Middle frontal gyrus (tissue), 1 donor: ENCODE data around the gene IL1R1.
"Not testable (repeated sequence)": the region's sequence is repeated elsewhere in the genome, so short reads cannot be mapped to it uniquely, and the experiment has no call there.

ENCODE experiments used
- DNase-seq: peaks from one replicate; pipeline ENCODE4 v3.0.0-alpha.2; 2015; ENCODE audit warnings: low spot score; ENCODE audit errors: extremely low spot score

The IL1R1 gene

DNA sequence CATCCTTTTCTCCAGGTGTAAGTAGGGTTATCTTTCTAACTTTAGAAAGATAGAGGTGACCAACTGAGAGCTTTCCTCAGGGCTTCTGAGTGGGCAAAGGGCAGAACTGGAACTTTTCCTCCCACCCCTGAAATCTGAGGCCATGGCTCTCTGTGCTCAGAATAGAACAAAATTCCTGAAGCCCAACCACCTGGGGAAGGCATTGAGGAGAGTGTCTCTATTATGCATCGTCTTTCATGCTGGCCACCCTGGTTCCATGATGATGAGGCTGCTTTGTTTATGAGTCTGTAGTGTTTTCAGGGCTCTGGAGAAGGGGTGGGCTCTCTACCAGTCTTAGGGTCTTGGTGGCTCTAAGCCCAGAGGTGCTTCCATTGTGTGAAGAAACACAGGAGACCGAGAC is 30.7 kb upstream of the IL1R1 start:
- DNase-seq = no peak

DNA sequence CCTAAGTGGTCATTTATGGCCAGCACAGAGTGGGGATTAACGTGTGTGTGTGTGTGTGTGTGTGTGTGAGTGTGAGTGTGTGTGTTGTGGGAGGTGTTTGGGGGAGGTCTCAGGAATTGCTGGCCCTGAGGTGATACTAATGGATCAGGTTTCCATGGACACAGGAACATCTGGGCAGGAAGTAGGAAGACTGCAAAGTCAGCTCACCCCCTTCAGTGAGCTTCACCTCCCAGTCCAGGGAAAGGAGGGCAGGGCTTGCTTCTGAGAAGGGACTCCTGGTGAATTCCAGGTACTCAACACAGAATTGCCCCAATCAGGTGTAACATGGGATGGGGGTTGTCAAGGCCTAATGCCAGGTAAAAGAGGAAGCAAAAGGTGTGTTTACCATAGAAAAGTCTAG is 30.3 kb upstream of the IL1R1 start:
- no peak for DNase-seq

- no peak for DNase-seq
These were observed 29.6 kb upstream of the IL1R1 start for GRCh38 chr2:102112692-102113665.

DNA sequence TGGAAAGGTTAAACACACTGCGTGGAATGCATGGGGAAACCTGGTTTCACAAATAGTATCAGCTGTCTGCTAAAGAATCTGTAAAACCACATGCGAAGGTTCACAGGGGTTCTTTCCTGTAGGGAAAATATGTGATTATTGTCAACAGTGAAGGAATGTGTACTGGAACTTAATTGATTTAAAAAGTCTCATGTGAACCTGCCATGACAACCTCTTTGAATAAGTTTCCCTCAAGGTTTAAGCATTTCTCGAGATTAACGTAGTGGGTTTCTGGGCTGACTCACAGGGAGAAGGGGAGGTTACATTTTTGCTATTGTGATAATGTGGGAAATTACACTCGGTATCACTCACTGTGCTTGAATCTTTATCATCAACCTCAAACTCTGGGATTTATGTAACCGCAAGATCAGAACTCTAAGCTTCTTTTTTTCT is 28.2 kb upstream of the IL1R1 start:
- no peak for DNase-seq

- DNase-seq = no peak
These were observed 27.6 kb upstream of the IL1R1 start for GRCh38 chr2:102114851-102115497.

DNA sequence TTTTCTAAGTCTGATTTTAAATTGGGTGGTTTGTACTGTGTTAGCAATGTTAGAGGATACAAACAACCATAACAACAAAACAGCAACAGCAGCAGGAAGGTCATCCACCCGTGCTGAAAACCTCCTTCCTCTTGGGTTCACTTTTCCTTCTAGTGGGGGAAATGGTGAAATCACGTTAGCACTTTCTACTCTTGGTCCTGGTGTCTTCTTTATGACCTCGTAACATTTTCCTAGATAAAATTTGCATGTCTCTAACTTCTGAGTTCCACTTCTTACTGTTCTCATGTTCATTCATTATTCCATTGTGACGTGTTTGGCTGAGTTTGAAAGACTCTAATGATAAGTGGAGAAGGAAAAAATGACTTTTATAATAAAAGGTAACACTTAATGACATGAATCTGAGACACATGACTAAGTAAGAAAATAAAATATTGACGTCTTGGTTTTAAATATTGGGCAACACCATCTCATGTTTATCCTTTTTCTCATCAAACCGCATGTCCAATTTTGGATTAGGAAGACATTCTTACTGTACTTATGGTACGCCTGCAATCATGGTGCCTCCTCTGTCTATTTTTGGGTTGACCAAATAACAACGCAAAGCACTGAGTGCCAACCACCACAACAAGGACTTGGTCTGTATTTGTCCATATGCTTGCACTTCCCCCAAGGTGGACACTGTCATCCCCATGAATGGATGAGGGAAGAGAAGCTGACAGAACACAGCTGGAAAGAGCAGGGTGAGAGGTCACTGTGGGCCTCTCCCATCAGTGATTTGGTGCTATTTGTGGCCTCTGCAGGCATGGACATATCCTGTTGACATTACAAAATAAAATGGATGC is 25.7 kb upstream of the IL1R1 start:
- no peak for DNase-seq

- DNase-seq = no peak
These were observed 25.1 kb upstream of the IL1R1 start for GRCh38 chr2:102117472-102117858.

DNA sequence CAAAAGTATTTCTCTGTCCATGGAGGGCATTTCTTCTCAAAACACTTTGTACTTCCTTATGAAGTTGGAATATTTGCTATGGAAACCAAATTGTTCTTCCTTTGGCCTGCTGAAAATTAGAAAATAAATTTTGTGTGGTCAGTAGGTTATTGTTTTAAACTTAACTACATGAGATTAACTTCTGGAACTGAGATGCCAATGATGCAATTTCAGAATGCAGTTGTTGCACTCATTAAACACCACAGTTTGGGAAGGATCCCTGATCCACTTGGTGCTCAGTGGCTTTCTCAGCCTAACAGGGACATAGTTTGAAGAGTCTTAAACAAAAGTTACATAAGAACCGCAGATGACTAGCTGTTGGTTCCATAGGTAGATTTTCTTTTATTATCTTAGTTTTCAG is 23.3 kb upstream of the IL1R1 start:
- DNase-seq = no peak

DNA sequence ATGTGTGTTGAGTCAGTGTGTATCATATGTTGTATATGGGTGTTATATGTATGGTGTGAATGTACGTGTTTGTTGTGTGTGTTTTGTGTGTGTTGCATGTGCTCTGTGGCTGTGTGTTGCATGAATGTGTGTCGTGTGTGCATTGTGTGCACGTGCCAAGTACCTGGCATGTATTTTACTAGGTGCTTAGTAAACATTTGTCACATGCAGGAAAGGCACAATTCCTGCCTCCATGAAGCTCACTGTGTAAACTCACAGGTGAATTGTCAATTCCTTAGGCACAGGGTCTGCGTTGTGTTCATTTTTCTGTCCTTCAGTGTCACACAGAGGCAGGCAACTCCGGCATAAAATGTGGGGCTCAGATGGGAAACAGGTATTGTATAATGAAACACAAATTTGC is 22.3 kb upstream of the IL1R1 start:
- DNase-seq = no peak

GRCh38 chr2:102120701-102121159 is 21.8 kb upstream of the IL1R1 start:
- DNase-seq = no peak

GRCh38 chr2:102122115-102122514 is 20.4 kb upstream of the IL1R1 start:
- DNase-seq = no peak

GRCh38 chr2:102122909-102123308 is 19.6 kb upstream of the IL1R1 start:
- no peak for DNase-seq

DNA sequence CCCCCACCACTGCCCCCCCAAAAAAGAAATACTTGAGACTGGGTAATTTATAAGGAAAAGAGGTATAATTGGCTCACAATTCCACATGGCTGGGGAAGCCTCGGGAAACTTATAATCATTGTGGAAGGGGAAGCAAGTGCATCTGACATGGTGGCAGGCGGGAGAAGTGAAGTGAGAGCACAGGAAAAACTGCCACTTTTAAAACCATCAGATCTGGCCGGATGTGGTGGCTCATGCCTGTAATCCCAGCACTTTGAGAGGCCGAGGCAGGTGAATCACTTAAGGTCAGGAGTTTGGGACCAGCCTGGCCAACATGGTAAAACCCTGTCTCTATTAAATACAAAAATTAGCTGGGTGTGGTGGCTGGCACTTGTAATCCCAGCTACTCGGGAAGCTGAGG is 18.1 kb upstream of the IL1R1 start:
- not testable (repeated sequence) for DNase-seq

- DNase-seq = no peak
These were observed 16.4 kb upstream of the IL1R1 start for GRCh38 chr2:102126169-102126568.

GRCh38 chr2:102126660-102127059 is 15.9 kb upstream of the IL1R1 start:
- DNase-seq = no peak

DNA sequence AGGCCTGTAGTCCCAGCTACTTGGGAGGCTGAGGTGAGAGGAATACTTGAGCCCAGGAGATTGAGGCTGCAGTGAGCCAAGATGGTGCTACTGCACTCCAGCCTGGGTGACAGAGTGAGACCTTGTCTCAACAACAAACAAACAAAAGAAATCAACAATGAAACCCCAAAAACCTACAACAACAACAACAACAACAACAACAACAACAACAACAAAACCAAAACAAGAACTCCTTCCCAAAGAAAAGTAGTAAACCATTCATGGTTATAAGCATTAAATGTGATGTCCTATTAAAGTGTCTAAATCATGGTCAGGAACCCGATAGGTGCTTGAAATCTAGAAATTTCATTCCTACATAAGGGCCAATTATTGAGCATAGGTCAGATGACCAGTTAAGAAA is 13.5 kb upstream of the IL1R1 start:
- no peak for DNase-seq

DNA sequence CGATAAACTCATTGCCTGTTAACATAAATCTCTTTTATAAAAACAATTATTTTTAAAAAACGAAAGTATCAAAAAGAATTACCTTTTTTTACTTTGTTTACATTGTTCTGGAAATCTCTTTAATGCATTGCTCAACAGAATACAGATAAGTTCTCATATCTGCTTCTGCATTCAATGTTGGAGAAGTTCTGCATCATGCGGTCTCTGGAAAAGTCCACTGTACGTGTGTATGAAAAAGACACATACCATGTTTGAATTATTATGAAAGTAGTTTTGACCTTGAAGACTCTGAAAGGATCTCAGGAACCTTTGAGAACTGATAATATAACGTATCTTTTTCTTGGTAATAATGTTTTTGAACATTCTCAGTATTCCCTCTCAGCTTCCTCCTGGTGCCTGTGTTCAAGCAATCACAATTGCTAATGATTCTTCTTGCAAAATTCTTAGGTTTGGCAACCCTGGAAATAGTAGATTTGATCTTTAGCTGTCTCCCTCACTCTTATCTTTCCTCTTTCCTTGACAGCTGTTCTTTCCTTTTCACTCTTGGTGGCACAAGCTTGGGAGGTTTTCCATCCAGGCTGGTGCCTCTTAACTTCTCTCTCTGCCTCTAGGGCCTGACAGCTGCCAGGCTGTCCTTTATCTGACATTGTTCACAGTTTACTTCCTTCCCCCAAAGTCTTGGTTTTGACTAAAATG is 12.4 kb upstream of the IL1R1 start:
- DNase-seq = no peak

- no peak for DNase-seq
These were observed 11.9 kb upstream of the IL1R1 start for GRCh38 chr2:102130647-102130991.

DNA sequence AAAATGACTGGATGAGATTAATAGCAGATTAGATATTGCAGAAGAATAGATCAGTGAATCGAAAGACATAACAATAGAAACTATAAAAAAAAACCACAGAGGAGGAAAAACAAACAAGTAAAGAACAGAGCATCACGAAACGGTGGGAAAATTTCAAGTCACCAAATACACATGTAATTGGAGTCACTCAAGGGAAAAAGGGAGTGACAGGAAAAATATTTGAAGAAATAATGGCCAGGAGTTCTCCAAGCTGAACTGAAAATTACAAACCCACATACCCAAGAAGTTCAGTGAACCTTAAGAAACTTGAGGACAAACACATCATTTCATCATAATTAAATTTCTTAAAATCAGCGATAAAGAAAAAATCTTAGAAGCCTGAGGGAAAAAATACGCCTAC is 11.0 kb upstream of the IL1R1 start:
- no peak for DNase-seq

DNA sequence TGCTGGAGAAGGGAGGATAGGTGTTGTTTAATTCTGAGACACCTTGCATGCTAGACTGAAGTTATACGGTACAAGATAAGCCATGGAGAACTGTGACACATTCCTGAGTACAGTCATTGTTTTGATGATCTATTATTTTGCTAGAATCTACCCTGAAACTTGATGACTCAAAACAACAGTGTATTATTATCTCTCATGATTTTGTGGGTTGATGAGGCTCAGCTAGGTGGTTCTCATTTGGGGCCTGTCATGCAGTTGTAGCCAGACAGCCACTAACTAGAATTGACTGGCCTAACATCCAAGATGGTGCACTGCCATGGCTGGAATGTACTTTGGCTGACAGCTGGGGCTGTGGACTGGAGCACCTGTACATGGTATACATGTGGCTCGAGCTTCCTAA is 5.4 kb upstream of the IL1R1 start:
- DNase-seq = no peak

DNA sequence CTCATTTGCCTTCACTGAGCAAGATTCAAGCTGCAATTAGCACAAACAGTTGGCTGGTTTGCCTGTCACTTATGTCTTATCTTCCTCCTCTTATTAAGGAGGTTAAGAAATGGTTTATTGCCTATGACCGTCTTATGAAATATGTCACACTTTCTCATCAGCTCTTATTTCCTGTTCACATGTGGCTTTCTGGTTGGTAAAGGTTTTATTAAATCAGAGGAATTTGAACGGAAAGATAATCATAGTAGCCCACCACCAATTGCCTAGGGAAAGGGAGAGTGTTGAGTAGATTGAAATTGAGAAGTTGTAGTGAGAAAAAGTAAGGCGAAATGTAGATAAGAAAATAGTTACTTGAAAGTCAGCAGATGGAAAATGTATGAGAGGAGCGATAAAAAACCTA is 4.2 kb upstream of the IL1R1 start:
- no peak for DNase-seq
